ENCODE results near the gene SLC22A15. TPM values are rescaled to one million over a fixed set of nuclear protein-coding genes. Genes with fewer than 3 reads are reported as not detected.

SLC22A15 gene
- total RNA-seq, 2 donors from 2014 or later = 8.3 to 15.6 TPM

DNA sequence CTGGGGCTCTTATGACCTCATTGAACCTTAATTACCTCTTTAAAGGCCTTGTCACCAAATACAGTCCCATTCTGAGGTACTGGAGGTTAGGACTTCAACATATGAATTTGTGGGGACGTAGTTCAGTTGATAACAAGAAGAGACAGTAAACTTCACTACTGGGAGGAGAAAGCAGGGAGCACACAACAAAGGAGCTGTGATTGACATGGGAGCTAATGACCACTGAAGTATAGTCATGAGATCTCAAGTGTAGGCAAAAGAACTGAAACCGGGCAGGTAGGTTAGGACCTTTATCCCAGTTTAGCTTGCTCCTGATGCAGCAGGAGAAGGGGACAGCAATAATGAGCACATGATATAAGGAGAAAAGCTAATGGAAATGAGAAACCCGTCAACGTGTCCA, 123.1 kb downstream of the SLC22A15 start:
- H3K4me3 Mint-ChIP-seq = no peak overlapping the region
- Histone ChIP-seq H3K4me3 (ENCODE audit: low read length) (no peak overlapping the region), H3K9ac (ENCODE audit: extremely low read depth, low read length, poor library complexity, severe bottlenecking) (no peak overlapping the region), H3K27ac (ENCODE audit: low read depth, low read length) (no peak overlapping the region), H3K9me3 (ENCODE audit: control insufficient read depth, low read length) (peaks cover 26% of the 10 kb centered on the region), H3K27me3 (ENCODE audit: control insufficient read depth, insufficient read depth, low read length, poor library complexity, severe bottlenecking) (no peaks in the 10 kb centered on the region), H3K36me3 (ENCODE audit: control insufficient read depth, insufficient read depth, low read length) (no peaks in the 10 kb centered on the region), H3K4me1 (ENCODE audit: control insufficient read depth, insufficient read depth, low read length) (no peaks in the 10 kb centered on the region)
- 90 to 91% methylated on average over 4 of the region's 4 CpGs for WGBS, 2 experiments (ENCODE audit: insufficient coverage in 1 of 2, insufficient read length in 1 of 2)
- H3K27me3 Mint-ChIP-seq (ENCODE audit: insufficient read depth) = no peaks in the 10 kb centered on the region
- DNase-seq = no peak
- peaks cover 4% of the 10 kb centered on the region for H3K36me3 Mint-ChIP-seq (ENCODE audit: low read depth)
- H3K27ac Mint-ChIP-seq = no peak overlapping the region
- H3K4me1 Mint-ChIP-seq = no peaks in the 10 kb centered on the region
- H3K9me3 Mint-ChIP-seq = peaks cover 14% of the 10 kb centered on the region
- TF ChIP-seq, protein P1, sequence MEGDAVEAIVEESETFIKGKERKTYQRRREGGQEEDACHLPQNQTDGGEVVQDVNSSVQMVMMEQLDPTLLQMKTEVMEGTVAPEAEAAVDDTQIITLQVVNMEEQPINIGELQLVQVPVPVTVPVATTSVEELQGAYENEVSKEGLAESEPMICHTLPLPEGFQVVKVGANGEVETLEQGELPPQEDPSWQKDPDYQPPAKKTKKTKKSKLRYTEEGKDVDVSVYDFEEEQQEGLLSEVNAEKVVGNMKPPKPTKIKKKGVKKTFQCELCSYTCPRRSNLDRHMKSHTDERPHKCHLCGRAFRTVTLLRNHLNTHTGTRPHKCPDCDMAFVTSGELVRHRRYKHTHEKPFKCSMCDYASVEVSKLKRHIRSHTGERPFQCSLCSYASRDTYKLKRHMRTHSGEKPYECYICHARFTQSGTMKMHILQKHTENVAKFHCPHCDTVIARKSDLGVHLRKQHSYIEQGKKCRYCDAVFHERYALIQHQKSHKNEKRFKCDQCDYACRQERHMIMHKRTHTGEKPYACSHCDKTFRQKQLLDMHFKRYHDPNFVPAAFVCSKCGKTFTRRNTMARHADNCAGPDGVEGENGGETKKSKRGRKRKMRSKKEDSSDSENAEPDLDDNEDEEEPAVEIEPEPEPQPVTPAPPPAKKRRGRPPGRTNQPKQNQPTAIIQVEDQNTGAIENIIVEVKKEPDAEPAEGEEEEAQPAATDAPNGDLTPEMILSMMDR (conservative IDR thresholded peaks at IDR 0.05) = no peak

DNA sequence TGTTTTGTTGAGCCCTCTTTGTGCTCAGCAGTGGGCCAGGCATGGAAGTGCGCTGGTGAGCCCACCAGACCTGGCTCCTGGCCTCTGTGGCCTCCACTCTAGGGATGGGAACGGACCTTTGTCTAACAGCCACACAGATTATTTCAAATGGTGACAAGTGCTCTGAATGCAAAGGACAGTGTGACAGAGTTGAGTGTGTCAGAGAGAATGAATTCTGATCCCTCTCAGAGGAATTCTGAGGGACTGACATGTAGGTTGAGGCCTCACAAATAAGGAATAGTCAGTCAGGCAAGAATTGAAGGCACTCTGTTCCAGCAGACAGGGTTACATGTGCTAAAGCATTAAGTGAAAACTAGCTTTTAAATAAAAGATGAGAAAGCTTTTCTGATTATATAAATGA, 123.6 kb downstream of the SLC22A15 start:
- H3K36me3 ChIP-seq (ENCODE audit: control insufficient read depth, insufficient read depth, low read length) = no peaks in the 10 kb centered on the region
- H3K9me3 ChIP-seq (ENCODE audit: control insufficient read depth, low read length) = peaks cover 21% of the 10 kb centered on the region
- Mint-ChIP-seq H3K4me3 (no peak overlapping the region), H3K9me3 (peaks cover 13% of the 10 kb centered on the region), H3K4me1 (no peaks in the 10 kb centered on the region), H3K36me3 (ENCODE audit: low read depth) (peaks cover 3% of the 10 kb centered on the region), H3K27ac (no peak overlapping the region), H3K27me3 (ENCODE audit: insufficient read depth) (no peaks in the 10 kb centered on the region)
- TF ChIP-seq, protein P1 (conservative IDR thresholded peaks at IDR 0.05) = no peak
- H3K27ac ChIP-seq (ENCODE audit: low read depth, low read length) = no peak overlapping the region
- no peak overlapping the region for H3K4me3 ChIP-seq (ENCODE audit: low read length)
- no peak for DNase-seq
- no peaks in the 10 kb centered on the region for H3K4me1 ChIP-seq (ENCODE audit: control insufficient read depth, insufficient read depth, low read length)
- WGBS, 2 experiments (ENCODE audit: insufficient coverage in 1 of 2, insufficient read length in 1 of 2) = 95% methylated on average over 2 of the region's 2 CpGs; no CpG with 5 or more reads in 1 of the 2 experiments
- no peak overlapping the region for H3K9ac ChIP-seq (ENCODE audit: extremely low read depth, low read length, poor library complexity, severe bottlenecking)
- no peaks in the 10 kb centered on the region for H3K27me3 ChIP-seq (ENCODE audit: control insufficient read depth, insufficient read depth, low read length, poor library complexity, severe bottlenecking)

DNA sequence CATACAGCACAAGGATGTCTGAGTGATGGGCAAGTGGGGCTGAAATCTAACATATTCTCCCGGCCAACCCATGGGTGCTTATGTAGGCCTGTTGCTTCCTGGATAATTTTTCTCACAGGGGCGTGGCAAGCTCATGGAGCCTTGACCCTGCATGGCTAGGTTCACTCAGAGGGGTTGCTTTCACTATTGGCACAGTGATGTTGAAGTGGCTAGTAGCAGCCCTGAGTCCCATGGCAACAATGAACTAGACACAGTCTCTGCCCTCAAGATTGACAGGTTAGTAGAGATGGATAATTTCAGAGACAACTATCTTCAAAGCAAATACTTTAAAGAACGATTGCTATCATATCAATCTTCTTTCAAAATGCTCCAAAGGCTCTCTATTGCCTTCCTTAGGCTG, 128.4 kb downstream of the SLC22A15 start:
- Mint-ChIP-seq H3K9me3 (no peaks in the 10 kb centered on the region), H3K4me3 (no peak overlapping the region), H3K36me3 (ENCODE audit: low read depth) (no peaks in the 10 kb centered on the region), H3K4me1 (no peaks in the 10 kb centered on the region), H3K27me3 (ENCODE audit: insufficient read depth) (no peaks in the 10 kb centered on the region), H3K27ac (no peak overlapping the region)
- TF ChIP-seq, protein P1 (conservative IDR thresholded peaks at IDR 0.05) = no peak
- 92 to 93% methylated on average over 3 of the region's 3 CpGs for WGBS, 2 experiments (ENCODE audit: insufficient coverage in 1 of 2, insufficient read length in 1 of 2)
- Histone ChIP-seq H3K4me3 (ENCODE audit: low read length) (no peak overlapping the region), H3K36me3 (ENCODE audit: control insufficient read depth, insufficient read depth, low read length) (no peaks in the 10 kb centered on the region), H3K27ac (ENCODE audit: low read depth, low read length) (no peak overlapping the region), H3K9ac (ENCODE audit: extremely low read depth, low read length, poor library complexity, severe bottlenecking) (no peak overlapping the region), H3K4me1 (ENCODE audit: control insufficient read depth, insufficient read depth, low read length) (no peaks in the 10 kb centered on the region), H3K9me3 (ENCODE audit: control insufficient read depth, low read length) (no peaks in the 10 kb centered on the region), H3K27me3 (ENCODE audit: control insufficient read depth, insufficient read depth, low read length, poor library complexity, severe bottlenecking) (no peaks in the 10 kb centered on the region)
- DNase-seq = no peak
